ENCODE results near the gene TNNC1.

- TF ChIP-seq CTCF (IDR thresholded peaks at IDR 0.05) (no peak), POLR2A (IDR thresholded peaks at IDR 0.05) (no peak)
Measured at GRCh38 chr3:52479877-52480575, 26.2 kb upstream of the TNNC1 start.

Measured in adrenal gland (tissue), 5 donors.